Activated effector memory CD4-positive, alpha-beta T cell treated with anti-CD3 and anti-CD28 coated beads, Interleukin-2, amount 50 U/mL, for 16 hours (primary cell): ENCODE results near the gene TCEANC2.
A peak's percentile ranks its signal among the peaks of the same experiment; 100 is the strongest.
"Not testable (repeated sequence)": the region's sequence is repeated elsewhere in the genome, so short reads cannot be mapped to it uniquely, and the experiment has no call there.

Experiments
- DNase-seq: peaks from one replicate; pipeline ENCODE4 v3.0.0-alpha.2; 2020

Gene TCEANC2

DNA sequence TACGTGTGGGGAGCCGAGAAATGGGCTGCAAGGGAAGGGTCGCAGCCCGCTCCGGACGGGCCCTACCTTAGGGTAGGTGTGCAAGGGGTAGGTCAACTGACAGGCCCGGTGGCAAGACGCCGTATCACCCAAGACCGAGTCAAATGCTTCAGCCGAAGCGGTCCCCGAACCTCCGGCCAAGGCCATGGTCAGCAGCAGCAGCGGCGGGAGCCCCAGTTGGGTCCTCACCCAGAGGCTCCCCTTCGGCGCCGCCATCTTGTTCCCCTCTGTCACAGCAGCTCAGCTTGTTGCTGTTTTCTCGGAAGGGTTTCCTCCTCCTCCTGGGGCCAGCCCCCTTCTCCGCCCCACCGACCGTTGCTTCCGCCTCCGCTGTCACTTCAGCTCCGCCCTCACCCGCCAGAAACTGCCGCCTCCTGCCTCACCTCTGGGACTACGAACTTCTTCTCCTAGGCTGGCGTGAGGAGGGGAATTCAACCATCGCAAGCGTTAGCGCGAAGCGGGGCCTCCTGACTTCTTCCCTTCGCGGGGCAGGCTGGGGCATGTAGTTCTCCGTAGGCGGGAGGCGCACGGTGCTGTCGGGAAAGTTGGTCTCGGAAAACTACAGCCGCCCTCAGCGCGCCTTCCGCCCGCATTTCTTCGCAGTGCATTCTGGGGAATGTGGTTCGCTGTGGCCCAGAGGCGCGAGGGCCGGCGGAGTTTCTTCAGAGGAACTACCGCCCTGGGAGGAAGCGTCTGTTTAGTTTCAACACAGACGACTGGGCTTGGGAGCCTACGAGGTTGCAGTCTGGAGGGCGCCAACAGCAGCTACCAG is at the start of gene TCEANC2, which contains the start of gene TMEM59:
Gene TCEANC2 (plus strand): TSS at position 675 of the 811 bp plus-strand sequence. CDS start 815 bp downstream, outside the sequence.
Gene TMEM59 (minus strand): TSS at position 271 of the 811 bp plus-strand sequence. CDS start 16 bp downstream, at position 255.
- peak; percentile 99 for DNase-seq

DNA sequence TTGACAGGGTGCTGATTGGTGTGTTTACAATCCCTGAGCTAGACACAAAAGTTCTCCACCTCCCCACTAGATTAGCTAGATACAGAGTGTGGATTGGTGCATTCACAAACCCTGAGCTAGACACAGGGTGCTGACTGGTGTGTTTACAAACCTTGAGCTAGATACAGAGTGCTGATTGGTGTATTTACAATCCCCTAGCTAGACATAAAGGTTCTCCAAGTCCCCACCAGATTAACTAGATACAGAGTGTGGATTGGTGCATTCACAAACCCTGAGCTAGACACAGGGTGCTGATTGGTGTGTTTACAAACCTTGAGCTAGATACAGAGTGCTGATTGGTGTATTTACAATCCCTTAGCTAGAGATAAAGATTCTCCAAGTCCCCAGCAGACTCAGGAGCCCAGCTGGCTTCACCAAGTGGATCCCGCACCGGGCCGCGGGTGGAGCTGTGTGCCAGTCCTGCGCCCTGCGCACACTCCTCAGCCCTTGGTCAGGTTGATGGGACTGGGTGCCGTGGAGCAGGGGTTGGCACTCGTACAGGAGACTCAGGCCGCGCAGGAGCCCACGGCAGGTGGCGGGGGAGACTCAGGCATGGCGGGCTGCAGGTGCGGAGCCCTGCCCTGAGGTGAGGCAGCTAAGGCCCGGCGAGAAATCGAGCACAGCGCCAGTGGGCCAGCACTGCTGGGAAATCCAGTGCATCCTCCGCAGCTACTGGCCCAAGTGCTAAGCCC is 49.5 kb upstream of the TCEANC2 start:
- not testable (repeated sequence) for DNase-seq

DNA sequence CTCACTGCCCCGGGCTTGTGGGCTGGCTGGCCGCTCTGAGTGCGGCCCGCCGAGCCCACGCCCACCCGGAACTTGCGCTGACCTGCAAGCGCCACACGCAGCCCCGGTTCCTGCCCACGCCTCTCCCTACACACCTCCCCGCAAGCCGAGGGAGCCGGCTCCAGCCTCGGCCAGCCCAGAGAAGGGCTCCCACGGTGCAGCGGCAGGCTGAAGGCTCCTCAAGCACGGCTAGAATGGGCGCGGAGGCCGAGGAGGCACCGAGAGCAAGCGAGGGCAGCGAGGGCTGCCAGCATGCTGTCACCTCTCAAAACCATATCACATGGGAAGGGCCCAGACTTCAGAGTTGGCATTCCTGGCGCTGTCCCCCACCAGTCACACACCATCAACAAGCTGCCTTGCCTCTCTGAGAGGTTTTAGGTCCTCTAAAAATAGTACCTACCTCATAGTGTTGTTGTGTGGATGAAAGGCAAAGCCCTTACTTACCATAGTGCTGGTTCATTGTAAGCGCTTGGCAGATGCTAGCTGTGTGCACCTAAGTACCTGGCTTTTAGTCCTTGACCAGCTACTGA is 48.8 kb upstream of the TCEANC2 start:
- DNase-seq, result no peak

DNA sequence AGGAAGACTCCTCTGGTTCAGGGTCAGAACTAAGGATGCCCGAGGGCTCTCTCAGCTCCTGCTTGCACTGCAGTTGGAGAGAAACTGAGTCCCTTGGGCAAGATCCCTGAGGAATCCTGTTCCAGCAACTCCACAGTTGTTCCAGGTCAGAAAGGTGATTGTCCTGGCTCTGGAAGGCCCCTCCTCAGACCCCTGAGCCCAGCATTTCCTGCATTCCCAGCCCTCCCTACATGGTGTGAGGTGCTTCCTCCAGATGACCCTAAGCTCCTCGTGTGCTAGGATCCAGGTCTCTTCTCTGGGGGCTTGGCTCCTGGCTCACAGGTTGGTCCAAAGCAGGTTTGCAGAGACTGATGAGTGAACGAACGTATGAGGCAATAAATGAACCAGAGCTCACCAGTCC is 46.9 kb upstream of the TCEANC2 start:
- no peak for DNase-seq

DNA sequence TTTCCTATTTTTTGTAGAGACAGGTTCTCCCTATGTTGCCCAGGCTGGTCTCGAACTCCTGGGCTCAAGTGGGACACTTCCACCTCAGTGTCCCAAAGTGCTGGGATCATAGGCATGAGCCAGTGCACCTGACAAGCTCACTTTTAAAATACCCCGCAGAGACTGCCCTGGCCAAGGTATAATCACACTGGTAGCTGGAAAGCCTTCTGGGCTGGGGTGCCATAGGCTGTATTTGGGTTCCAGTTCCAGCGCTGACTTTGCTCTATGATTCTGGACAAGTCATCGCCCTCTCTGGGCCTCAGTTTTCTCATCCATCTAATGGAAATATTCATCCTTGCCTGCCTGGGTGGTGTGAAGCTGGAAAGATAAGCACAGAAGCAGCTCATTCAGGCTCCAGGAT is 45.8 kb upstream of the TCEANC2 start:
- DNase-seq, result no peak

DNA sequence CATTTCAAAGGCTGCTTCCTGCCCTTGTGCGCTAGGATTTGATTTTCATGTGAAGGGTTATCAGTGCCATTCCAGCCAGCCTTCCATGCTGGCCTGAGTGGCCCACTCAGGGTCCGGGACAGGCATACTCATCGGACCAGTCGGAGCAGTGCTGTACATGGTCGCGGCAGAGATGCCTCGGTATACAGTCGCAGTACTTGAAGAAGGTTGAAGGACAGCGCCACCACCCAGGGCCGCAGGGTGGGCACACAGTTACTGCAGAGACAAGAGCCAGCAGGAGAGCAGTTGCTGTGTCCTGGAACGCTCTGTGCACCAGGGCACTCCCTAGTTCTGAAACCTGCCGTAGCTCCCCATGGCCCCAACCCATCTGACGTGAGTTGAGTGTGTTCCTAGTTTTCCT is 44.5 kb upstream of the TCEANC2 start:
- DNase-seq, result no peak

DNA sequence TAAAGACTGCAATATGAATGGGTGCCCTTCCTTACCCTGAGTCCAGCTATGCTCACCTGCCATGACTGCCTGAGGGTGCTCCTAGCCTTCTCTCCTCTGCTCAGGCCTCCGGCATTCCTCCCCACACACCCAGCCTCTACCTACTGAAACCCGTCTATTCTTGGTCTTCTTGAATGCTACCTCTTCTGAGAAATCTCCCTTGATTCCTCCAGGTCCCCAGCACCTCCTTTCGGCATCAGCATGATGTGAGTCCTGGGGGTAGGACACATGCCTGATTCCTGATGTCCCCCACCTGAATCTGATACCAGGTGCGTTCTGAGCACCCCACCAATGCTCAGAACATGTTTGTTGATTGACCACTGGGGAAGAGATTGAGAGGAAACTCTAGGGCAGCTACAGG is 44.0 kb upstream of the TCEANC2 start:
- DNase-seq, result no peak

DNA sequence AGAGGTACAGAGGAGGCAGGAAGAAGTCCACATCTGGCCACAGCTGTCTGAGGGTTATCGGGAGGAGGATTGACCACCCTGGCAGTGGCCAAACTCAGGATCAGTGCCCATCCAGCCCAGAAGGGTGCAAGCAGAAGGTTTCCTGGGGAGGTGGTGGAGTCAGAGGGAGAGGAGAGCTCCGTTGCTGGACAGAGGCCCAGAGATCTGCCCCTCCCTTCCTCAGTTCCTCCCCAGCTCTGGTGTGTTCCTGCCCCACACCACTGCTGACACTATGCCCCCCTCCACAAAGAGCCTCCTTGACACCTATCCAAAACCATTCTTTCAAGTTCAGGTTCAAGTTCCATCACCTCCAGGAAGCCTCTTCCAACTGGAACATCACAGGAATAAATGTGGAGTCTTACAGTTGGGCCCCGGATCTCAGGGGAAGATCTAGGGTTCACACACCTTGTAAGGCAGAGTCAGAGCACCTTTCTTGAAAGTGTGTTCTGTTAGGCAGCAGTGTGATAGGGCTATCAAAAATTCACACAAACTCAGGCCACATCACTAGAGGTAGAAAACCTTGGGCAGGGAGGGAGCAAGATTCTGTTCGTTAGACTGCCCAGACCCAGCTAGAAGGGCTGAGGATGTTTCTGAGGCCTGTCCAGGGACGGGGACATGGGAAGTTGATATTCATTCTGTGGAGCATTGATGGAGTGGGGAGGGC is 42.8 kb upstream of the TCEANC2 start:
- DNase-seq, result no peak

DNA sequence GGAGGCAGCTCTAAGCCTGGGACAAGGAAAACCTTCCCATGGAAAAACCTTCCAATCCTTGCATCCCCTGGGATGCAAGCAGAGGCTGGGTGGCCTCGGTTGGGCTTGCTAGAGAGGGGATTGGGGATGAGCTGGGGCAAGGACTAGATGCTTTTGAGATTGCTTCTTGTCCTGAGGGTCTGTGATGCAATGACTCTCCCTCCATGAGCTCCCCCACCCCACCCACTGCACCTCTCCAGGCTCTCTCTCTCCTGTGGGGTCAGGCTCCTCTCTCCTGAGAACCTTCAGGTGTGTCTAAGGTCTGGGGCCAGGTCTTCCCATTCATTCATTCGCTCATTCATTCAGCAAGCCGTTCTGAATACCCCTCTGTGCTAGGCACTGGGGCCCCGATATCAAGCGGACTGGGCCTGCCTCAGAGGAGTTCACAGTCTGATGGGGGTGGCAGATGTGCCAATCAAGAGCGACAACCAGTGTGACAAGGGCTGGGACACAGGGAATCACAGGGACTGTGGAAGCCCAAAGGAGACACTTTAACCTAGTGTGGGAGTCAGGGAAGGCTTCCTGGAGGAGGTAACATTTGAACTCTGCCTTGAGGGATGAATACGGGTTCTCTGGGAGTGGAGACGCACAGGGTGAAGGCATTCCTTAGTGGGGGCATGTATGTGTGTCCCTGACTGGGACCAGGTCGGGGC is 41.9 kb upstream of the TCEANC2 start:
- DNase-seq, result no peak

DNA sequence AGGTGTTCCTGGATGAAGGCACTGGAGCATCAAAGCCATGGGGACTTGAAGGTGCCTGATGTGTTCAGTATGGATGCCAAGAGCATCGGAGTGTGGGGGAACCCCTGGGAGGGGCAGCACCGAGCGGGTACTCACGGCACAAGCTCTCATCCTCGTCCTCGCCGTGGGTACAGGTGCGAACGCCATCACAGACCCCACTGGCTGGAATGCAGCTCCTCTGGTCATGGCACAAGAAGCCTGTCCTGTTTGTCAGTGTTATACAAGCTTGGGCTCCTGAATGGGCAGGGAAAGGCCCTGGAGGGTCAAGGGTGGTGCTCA is 41.4 kb upstream of the TCEANC2 start:
- DNase-seq, result no peak

DNA sequence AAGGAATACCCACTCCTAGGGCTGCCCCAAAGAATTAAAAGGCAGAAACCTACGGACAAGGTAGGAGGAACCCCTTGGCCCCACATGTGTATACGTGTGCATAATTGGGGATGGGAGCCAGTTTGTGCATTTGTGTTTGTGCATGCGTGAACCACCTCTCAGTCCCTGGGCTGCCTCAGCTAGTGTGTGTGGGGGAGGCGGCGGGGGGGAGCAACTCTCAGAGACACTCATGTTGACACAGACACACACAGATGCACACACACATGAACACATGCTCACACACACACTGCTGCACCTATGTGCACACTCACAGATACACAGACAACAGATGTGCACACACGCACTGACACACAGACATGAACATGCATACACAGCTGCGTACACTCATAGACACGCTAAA is 40.5 kb upstream of the TCEANC2 start:
- no peak for DNase-seq

DNA sequence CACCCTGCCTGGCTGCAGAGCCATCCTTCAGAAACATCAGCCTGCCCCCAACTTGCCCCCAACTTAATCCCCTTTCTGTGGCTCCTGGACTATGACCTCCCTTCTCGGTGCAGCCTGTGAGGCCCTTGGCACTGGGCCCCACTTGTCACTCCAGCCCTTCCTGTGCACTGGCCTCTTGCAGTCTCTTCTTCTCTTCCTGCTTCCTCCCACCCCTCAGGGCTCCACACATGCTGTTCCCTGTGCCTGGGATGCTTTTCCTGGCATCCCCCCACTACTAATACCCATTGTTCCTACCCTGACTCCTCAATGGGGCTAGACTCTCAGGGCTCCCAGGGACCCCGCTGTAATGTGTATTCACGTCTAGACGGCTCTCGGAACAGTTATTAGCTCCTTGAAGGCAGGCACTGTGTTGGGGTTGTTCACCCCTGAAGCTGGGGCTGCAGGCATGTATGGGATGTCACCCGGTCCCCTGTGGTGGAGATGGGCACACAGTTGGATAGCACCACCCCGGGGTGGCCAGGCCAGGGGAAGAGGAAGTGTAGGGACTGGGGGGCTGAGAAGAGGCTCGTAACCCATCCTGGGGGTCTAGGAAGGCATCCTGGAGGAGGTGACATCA is 39.9 kb upstream of the TCEANC2 start:
- no peak for DNase-seq

DNA sequence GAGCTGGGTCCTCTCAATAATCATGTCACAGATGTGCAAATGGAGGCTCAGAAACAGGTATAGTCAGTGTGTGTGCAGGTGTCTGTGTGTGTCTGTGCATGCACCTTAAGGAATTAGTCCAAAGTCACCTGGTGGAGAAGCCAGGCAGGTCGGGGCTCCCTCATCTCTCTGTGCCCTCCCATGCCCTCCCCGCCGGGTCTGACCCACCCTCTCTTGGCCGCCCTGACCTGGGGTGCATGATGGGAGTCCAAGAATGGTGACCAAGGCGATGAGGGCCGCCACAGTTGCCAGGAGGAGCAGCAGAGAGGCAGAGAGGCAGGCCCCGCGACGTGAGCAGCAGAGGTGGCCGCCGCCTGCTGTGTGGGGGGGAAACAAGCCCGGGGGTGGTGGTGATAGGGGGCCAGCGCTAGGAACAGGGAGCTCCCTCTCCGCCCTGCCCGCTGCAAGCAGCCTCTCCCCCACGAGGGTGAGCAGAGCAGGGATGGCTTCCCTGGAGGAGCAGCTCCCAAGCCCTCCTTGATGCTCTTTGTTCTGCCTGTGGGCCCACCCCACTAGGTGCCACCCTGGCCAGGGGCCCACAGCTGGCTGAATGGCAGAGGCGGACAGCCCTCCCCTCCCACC is 39.3 kb upstream of the TCEANC2 start:
- no peak for DNase-seq

DNA sequence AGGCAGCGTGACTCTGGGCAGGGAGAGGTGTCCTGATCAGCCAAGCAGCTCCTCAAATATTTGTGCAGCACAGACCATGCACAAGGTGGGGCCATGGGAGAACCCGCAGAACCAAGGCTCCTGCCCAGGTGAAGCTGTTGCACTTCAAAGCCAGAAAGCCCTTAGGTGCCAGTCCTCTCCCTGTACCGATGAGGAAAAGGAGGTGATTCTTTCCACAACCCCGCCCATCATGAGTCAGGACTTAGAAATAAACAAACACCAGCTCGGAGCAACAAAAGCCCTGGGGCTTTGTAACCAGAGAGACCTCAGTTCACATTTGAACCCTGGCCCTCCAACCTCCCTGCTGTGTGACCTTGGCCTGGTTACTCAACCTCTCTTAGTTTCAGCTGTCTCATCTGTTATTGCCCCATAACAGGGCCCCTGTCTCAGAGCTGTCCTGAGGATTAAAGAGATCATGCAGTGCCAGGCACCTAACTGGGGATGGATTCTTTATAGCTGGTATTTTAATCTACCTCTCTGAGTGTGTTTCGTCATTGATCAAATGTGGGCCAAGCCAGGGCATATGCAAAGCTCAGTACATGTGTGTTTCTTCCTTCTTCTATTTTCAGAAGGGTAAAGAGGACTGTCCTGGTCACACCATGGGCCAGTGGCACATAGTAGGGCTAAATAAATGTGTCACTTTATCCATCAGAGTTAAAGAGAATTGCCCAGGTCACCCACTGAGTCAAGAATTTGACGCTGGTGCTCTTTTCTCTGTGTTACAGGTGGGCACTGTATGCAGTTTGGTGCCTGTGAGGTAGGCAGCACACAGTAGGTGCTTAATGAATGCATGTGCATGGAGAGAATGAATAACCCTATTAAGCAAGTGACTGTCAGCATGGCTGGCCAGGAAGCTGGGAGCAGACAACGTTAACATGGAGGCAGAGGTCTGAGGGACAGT is 36.8 kb upstream of the TCEANC2 start:
- no peak for DNase-seq

DNA sequence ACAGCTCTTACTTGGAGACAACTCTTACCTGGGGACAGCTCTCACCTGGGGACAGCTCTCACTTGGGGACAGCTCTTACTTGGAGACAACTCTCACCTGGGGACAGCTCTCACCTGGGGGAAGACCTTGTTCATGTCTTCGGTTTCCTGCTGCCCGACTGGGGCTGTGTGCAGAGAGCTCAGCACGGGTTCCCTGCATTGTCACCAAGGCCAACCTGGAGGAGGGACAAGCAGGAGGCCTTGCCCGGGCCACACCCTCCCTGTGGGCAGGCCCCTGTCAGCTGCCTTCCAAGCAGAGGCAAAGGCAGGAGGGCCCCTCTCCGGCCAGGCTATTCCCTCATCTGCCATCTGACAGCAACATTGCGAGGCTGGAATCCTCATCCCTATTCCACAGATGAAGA is 35.4 kb upstream of the TCEANC2 start, which contains the start of gene LDLRAD1:
Gene LDLRAD1 (minus strand): TSS at position 208 of the 400 bp plus-strand sequence. CDS start 74 bp downstream, at position 134.
- peak; percentile 60 for DNase-seq

DNA sequence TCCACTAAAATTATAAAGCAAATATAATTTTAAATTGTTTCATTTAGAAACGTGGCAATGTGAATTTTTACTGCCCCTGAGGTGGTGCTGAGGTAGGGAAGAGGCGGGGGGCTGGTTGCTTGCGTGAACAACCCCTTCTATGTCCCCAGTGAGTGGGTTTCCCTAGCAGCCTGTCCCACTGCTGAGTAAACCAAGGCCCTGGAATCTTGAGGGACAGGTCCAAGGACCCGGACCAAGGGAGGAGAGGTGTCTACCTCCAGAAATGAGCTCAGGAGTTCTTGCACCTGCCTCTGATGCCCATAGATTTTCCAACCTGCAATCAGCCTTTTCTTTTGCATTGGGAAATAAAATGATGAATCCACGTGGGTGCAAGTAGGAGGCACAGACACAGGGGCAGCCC is 34.8 kb upstream of the TCEANC2 start:
- DNase-seq, result no peak

DNA sequence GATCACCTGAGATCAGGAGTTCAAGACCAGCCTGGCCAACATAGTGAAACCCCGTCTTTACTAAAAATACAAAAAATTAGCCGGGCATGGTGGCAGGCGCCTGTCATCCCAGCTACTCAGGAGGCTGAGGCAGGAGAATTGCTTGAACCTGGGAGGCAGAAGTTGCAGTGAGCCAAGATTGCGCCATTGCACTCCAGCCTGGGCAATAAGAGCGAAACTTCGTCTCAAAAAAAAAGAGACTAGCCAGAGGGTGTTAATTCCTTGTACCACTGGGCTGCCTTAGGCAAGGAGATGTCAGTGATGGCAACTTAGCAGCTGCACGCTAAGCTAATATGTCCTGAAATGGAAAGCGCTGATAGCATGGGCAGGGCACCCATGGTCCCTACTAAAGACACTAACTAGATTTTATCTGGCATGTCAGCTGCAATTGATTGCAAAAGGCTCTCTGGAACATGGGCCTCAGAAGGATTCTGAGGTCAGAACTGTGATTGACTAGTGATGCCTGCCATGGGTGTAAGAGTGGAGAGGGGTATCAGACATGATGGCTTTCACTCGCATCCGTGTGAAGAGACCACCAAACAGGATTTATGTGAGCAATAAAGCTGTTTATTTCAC is 33.7 kb upstream of the TCEANC2 start:
- not testable (repeated sequence) for DNase-seq

DNA sequence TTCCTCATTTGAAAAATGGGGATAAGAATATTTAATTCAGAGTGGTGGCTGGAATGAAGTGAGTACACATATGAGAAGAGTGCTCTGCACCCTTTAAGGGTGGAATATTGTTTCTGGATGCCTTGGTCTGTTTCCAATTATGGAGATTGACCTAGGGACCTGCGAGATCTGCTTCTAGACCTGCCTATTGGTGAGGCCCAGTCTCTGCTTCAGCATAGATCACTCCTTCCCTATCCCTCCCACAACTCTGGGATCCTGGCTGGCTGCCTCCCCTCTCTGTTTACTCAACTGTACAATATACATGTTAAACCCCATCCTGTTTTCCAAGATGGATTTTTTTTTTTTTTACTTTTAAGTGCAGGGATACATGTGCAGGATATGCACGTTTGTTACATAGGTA is 29.1 kb upstream of the TCEANC2 start:
- no peak for DNase-seq

DNA sequence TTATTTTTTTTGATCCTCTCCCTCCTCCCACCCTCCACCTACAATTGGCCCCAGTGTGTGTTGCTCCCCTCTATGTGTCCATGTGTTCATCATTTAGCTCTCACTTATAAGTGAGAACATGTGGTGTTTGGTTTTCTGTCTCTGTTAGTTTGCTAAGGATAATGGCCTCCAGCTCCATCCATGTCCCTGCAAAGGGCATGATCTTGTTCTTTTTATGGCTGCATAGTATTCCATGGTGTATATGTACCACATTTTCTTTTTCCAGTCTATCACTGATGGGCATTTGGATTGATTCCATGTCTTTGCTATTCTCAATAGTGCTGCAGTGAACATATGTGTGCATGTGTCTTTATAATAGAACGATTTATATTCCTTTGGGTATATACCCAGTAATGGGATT is 28.6 kb upstream of the TCEANC2 start:
- DNase-seq, result not testable (repeated sequence)

DNA sequence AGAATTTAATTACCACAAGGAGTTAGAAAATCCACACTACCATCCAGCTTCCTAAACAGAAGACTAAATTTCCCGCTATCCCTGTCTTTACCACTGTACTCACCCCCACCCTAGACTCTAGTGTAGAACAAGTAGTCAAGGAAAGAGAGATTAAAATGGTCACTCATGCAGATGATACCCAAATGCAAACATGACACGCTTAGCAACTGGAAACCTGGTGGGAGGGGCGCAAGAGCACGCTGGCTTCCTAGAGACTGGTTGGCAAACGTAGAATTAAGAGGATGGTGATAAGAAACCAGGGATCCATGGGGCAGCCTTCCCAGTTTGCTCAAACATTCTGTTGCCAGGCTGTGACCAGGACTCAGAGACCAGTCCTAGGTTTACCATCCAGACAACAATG is 25.6 kb upstream of the TCEANC2 start:
- no peak for DNase-seq
